Hindlimb muscle (tissue), 1 donor: Measurements from ENCODE around the gene GSK3B. TPM values are rescaled to one million over a fixed set of nuclear protein-coding genes. Genes with fewer than 3 reads are reported as not detected.

Experiments used
- DNase-seq: peaks from one replicate; pipeline ENCODE4 v3.0.0-alpha.2; 2013
- polyA plus RNA-seq: library from polyadenylated mRNA; unstranded; fragments of 120-200 nt; gene quantifications from one replicate; pipeline ENCODE4 v1.2.1, GENCODE V29; 2013; ENCODE audit not compliant: insufficient read length

The GSK3B gene
- 28.4 TPM for polyA plus RNA-seq

GRCh38 chr3:120093911-120094775 is at the start of gene GSK3B:
GSK3B (minus strand) TSS chr3:120094447; CDS start chr3:120093434, 1,013 bp downstream.
- DNase-seq = peak; percentile 85

GRCh38 chr3:120143676-120144075 is 49.4 kb upstream of the GSK3B start:
- DNase-seq = no peak

- DNase-seq = no peak
These were observed 48.0 kb upstream of the GSK3B start for GRCh38 chr3:120142236-120142635.

GRCh38 chr3:120140098-120140742 is 46.0 kb upstream of the GSK3B start:
- no peak for DNase-seq

GRCh38 chr3:120139140-120139539 is 44.9 kb upstream of the GSK3B start:
- no peak for DNase-seq

GRCh38 chr3:120137548-120137947 is 43.3 kb upstream of the GSK3B start:
- no peak for DNase-seq

- DNase-seq = no peak
These were observed 36.4 kb upstream of the GSK3B start for GRCh38 chr3:120130656-120131055.

GRCh38 chr3:120129718-120130513 is 35.7 kb upstream of the GSK3B start:
- DNase-seq = no peak

- DNase-seq = no peak
These were observed 34.8 kb upstream of the GSK3B start for GRCh38 chr3:120129051-120129450.

GRCh38 chr3:120125992-120126391 is 31.7 kb upstream of the GSK3B start:
- no peak for DNase-seq

GRCh38 chr3:120119846-120120510 is 25.7 kb upstream of the GSK3B start:
- no peak for DNase-seq

- DNase-seq = no peak
These were observed 20.7 kb upstream of the GSK3B start for GRCh38 chr3:120114981-120115380.

GRCh38 chr3:120114376-120114775 is 20.1 kb upstream of the GSK3B start:
- no peak for DNase-seq

- no peak for DNase-seq
These were observed 19.2 kb upstream of the GSK3B start for GRCh38 chr3:120113128-120114116.

- DNase-seq = no peak
These were observed 17.7 kb upstream of the GSK3B start for GRCh38 chr3:120111898-120112297.

GRCh38 chr3:120103276-120103675 is 9.0 kb upstream of the GSK3B start:
- DNase-seq = no peak

- no peak for DNase-seq
These were observed 8.4 kb upstream of the GSK3B start for GRCh38 chr3:120102674-120103073.

- no peak for DNase-seq
These were observed 8.0 kb upstream of the GSK3B start for GRCh38 chr3:120102232-120102631.

- DNase-seq = no peak
These were observed 7.4 kb upstream of the GSK3B start for GRCh38 chr3:120101624-120102023.

- DNase-seq = no peak
These were observed 6.5 kb upstream of the GSK3B start for GRCh38 chr3:120100711-120101110.

GRCh38 chr3:120098710-120099109 is 4.5 kb upstream of the GSK3B start:
- DNase-seq = no peak
